ENCODE data around the gene COMTD1.
"Not testable (repeated sequence)": the region's sequence is repeated elsewhere in the genome, so short reads cannot be mapped to it uniquely, and the experiment has no call there.

COMTD1 gene

DNA sequence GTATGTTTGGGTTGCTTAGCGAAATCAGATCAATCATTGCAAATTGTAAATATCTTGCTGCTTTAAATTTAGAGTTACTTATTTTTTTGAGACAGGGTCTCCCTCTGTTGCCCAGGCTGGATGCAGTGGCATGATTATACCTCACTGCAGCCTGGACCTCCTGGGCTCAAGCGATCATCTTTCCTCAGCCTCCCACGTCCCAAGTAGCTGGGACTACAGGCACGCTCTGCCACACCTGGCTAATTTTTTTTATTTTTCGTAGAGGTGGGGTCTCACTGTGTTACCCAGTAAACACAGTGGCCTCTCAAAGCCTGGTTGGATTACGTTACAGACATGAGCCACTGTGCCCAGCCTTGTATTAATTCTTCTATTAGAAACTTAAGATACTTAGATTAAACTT is 23.4 kb downstream of the COMTD1 start:
- no peak for DNase-seq

DNA sequence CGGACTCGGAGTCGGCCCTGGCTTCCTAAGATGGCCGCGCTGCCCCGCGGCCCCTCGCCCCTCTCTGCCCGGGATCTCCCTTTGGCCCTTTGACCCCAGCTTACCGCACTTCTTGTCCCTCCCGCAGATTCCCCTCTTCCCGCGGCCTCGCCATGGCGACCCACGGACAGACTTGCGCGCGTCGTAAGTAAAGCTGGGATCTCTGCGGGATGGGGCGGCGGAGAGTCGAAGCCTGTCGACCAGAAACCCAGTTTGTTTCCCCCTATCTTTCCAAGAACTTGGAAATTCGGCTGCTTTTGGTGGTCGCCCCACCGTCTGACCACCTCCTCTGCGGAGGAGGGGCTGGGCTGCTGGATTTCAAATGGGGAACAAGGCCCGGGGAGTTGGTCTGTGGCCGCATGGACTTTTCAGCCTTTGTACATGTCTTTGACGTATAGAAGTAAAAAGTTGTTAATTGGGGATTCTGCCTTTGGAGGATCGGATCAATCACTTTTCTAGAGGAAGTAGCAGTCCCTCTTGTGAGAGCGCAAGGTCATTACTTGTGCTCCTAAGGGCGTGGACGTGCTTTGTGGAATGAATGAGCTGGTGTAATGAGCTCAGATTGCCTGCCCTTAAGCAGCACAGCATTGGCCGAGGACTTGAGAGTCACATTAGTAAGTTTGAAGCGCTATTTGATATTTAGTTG is 24.6 kb downstream of the COMTD1 start:
- peak; percentile 43 for DNase-seq

DNA sequence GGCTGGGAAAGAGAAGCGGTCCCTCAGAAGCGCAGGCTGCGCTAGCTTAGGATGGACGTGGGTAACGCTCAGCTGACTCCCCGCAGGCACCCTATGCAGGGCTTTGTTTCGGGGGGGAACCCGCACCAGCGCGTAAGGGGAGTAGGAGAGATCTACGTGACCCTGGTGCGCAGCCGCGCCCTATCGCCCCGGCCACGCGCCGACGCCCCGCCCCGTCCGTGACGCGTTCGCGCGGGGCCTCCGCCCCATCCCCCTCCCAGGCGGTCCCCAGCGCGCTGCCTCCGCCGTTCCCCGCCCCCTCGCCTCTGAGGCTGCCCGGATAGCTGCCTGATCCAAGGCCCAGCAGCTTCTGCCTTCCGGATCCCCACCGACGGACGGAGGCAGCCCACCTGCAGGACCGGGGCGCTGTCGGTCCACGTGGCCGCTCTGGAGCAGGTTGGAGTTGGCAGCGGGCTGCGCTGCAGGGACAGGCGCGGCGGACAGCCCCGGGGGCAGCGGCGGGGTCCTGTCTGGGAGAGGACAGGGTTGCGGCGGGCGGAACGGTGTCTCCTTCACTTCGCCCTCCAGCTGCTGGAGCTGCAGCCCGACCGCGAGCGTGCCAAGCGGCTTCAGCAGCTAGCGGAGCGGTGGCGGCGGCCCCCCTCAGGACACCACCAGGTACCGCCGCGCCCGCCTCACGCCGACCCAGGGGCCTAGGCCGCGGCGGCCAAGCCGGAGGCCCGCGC is 25.3 kb downstream of the COMTD1 start, which contains the start of gene VDAC2:
TSS of gene VDAC2 (plus strand) at position 515 of the 725 bp plus-strand sequence. CDS start 363 bp downstream, outside the sequence.
- DNase-seq, result peak; percentile 97

DNA sequence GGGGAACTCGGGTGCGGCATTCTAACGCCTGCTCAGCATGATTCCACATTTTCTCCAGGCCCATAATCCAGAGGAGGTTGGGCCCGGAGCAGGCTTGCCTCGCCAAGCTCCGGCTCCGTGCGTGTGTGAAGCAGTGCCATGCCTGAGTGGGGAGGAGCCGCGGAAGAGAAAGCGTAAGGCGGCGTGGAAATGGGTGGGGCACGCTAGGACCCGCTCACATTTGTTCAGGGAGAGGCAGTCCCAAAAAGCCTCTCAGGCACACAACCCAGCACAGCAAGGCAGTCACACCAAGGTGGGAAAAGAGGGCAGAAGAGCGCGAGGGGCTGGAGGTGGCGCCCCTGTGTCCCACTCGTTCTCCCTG is 25.9 kb downstream of the COMTD1 start:
- DNase-seq, result peak; percentile 83

DNA sequence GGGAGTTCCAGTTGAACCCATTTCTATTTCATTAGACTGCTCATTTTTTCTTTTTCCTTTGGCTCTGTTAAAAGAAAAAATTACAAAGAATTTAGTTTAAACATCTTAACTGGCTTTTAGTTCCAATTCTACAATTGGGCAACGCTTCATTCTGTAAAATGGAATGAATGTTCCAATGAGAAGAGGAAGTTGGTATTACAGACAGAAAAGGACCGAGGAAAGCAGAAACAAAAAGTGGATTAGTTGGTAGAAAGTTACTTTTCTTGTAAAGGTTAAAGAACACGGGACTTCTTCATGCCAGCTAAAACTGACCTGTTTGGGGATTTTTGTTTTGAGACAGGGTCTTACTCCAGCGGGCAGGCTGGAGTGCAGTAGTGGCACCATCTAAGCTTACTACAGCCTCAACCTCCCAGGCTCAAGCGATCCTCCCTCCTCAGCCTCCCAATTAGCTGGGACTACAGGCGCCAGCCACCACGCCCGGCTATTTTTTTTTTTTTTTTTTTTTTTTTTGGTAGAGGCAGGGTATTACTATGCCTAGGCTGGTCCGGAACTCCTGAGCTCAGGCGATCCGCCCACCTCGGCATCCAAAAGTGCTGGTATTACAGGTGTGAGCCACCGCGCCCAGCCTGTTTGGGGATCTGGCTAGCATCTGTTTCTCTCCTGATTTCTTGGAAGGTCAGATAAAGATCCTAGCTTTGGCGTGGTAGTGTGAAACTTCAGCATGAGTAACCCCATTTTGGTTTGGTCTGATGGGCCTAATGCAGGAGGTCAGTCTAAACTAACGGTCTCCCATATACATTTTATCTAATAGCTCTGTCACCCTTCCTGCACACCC is 26.5 kb downstream of the COMTD1 start:
- no peak for DNase-seq

- no peak for DNase-seq
Measured at GRCh38 chr10:75208181-75208580, 27.6 kb downstream of the COMTD1 start.

GRCh38 chr10:75207857-75208144 is 28.0 kb downstream of the COMTD1 start:
- DNase-seq, result no peak

DNA sequence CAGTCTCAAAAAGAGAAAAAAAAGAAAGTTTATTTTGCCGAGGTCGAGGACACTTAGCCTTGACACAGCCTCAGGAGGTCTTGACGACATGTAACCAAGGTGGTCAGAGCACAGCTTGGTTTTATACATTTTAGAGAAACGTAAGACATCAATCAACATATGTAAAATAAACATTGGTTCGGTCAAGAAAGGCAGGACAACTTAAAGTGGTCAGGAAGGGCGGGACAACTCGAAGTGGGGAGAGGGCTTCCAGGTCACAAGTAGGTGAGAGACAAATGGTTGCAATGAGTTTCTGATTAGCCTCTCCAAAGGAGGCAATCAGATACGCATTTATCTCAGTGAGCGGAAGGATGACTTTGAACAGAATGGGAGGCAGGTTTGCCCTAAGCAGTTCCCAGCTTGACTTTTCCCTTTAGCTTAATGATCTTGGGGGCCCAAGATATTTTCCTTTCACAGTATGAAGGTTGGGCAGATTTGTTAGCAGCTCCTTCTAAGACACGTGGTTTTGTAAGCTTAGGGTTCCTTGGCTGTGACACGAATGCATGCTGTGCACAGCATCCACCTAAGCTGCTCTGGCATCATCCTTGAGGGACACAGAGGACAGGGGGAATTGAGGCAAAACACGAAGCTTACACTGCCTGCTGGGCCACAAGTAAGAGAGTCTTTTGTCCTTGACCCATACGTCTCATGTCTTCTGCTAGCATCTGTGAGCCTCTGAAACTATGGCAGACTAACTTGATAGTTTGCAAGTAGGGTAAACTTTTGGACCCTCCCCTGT is 28.5 kb downstream of the COMTD1 start:
- DNase-seq, result no peak

GRCh38 chr10:75206638-75207037 is 29.1 kb downstream of the COMTD1 start:
- not testable (repeated sequence) for DNase-seq

DNA sequence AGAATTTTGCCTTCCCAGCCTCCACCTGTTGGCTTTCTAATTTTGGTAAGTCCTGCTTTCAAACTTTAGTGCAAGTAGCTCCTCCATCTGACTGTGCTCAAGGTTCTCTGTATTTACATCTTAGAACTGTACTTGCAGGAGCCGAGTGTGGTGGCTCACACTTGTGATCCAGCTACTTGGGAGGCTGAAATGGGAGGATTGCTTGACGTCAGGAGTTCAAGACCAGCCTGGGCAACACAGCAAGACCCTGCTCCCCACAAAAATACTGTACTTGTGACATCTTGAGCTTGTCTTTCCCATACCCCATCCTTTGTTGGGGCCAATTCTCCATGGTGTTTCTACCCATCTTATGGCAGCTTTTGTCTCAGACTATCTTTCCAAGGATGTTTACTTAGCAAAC is 29.8 kb downstream of the COMTD1 start:
- no peak for DNase-seq

GRCh38 chr10:75203724-75204123 is 32.0 kb downstream of the COMTD1 start:
- DNase-seq, result no peak

DNA sequence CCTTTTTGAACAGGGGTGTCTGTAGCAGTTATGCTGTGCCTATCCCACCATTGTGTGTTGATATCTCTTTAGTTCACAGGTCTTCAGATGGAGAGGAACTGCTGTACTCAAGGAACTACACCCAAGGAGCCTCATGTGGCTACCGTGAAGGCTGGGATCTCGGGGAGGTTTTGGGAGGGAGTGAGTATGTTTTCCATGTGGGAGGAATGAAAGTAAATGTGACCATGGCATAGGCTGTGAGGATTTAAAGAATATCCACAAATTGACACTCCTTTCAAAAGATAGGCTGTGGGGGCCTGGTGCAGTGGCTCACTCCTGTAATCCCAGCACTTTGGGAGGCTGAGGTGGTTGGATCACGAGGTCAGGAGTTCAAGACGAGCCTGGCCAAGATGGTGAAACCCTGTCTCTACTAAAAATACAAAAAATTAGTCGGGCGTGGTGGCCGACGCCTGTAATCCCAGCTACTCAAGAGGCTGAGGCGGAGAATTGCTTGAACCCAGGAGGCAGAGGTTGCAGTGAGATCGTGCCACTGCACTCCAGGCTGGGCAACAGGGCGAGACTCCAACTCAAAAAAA is 32.6 kb downstream of the COMTD1 start:
- not testable (repeated sequence) for DNase-seq

GRCh38 chr10:75202321-75203045 is 33.3 kb downstream of the COMTD1 start:
- DNase-seq, result no peak

GRCh38 chr10:75201793-75202307 is 33.9 kb downstream of the COMTD1 start:
- no peak for DNase-seq

GRCh38 chr10:75199949-75200348 is 35.8 kb downstream of the COMTD1 start:
- DNase-seq, result not testable (repeated sequence)

GRCh38 chr10:75197906-75198305 is 37.9 kb downstream of the COMTD1 start:
- no peak for DNase-seq

- DNase-seq, result no peak
Measured at GRCh38 chr10:75197066-75197465, 38.7 kb downstream of the COMTD1 start.

GRCh38 chr10:75195035-75195763 is 40.6 kb downstream of the COMTD1 start:
- DNase-seq, result no peak

DNA sequence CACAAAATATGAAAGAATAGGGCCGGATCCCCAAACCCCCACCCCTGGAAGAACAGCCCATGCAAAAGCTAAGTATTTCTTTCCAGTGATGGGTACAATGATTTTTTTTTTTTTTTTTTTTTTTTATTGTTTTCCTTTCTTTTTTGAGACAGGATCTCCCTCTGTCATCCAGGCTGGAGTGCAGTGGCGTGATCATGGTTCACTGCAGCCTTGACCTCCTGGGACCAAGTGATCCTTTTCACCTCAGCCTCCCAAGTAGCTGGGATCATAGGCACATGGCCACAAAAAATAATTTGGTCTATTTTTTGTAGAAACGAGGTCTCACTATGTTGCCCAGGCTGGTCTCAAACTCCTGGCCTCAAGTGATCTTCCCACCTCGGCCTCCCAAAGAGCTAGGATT is 41.1 kb downstream of the COMTD1 start:
- not testable (repeated sequence) for DNase-seq

GRCh38 chr10:75191821-75192568 is 43.8 kb downstream of the COMTD1 start:
- DNase-seq, result no peak

All from CD4-positive, alpha-beta T cell treated with Interleukin-12 subunit alpha and Interleukin-12 subunit beta, for 1 hour (primary cell).